ENCODE results near the gene LSM2.

LSM2 gene

GRCh38 chr6:31765910-31766794 lies 40.6 kb downstream of the LSM2 start:
- Histone ChIP-seq H3F3A (ENCODE audit: low read depth) (no peaks in the 10 kb centered on the region), H3K36me3 (ENCODE audit: insufficient read depth, low read length) (no peaks in the 10 kb centered on the region), H2AFZ (ENCODE audit: low read length) (no peak overlapping the region), H4K20me1 (ENCODE audit: insufficient read depth, low read length, poor library complexity, severe bottlenecking) (no peaks in the 10 kb centered on the region), H3K27me3 (ENCODE audit: insufficient read depth, low read length, poor library complexity, severe bottlenecking) (no peaks in the 10 kb centered on the region), H3K9ac (ENCODE audit: low read depth, low read length, poor library complexity, severe bottlenecking) (no peak overlapping the region), H3K79me2 (ENCODE audit: insufficient read depth, low read length) (no peaks in the 10 kb centered on the region), H3K9me3 (ENCODE audit: insufficient read depth, low read depth, low read length) (no peaks in the 10 kb centered on the region), H3K4me3 (ENCODE audit: low read length, poor library complexity, severe bottlenecking) (no peak overlapping the region), H3K4me1 (ENCODE audit: insufficient read depth, low read length, poor library complexity, severe bottlenecking) (peaks cover 3% of the 10 kb centered on the region), H3K9me2 (replicated peaks; ENCODE audit: low read depth, low read length) (no peaks in the 10 kb centered on the region), H3K4me2 (ENCODE audit: low read depth, low read length, poor library complexity, severe bottlenecking) (no peak overlapping the region)
- TF ChIP-seq CTCF (conservative IDR thresholded peaks at IDR 0.05; ENCODE audit: low read length) (no peak), EZH2phosphoT487 (IDR thresholded peaks at IDR 0.05; ENCODE audit: borderline replicate concordance) (no peak)

GRCh38 chr6:31765559-31765909 lies 41.2 kb downstream of the LSM2 start:
- TF ChIP-seq EZH2phosphoT487 (IDR thresholded peaks at IDR 0.05; ENCODE audit: borderline replicate concordance) (no peak), CTCF (conservative IDR thresholded peaks at IDR 0.05; ENCODE audit: low read length) (no peak)
- Histone ChIP-seq H3K4me3 (ENCODE audit: low read length, poor library complexity, severe bottlenecking) (no peak overlapping the region), H4K20me1 (ENCODE audit: insufficient read depth, low read length, poor library complexity, severe bottlenecking) (no peaks in the 10 kb centered on the region), H3F3A (ENCODE audit: low read depth) (no peaks in the 10 kb centered on the region), H3K4me2 (ENCODE audit: low read depth, low read length, poor library complexity, severe bottlenecking) (no peak overlapping the region), H3K9ac (ENCODE audit: low read depth, low read length, poor library complexity, severe bottlenecking) (no peak overlapping the region), H3K27me3 (ENCODE audit: insufficient read depth, low read length, poor library complexity, severe bottlenecking) (no peaks in the 10 kb centered on the region), H3K36me3 (ENCODE audit: insufficient read depth, low read length) (no peaks in the 10 kb centered on the region), H3K79me2 (ENCODE audit: insufficient read depth, low read length) (no peaks in the 10 kb centered on the region), H3K9me3 (ENCODE audit: insufficient read depth, low read depth, low read length) (no peaks in the 10 kb centered on the region), H2AFZ (ENCODE audit: low read length) (no peak overlapping the region), H3K4me1 (ENCODE audit: insufficient read depth, low read length, poor library complexity, severe bottlenecking) (peaks cover 3% of the 10 kb centered on the region), H3K9me2 (replicated peaks; ENCODE audit: low read depth, low read length) (no peaks in the 10 kb centered on the region)

- Histone ChIP-seq H3K79me2 (ENCODE audit: insufficient read depth, low read length) (no peaks in the 10 kb centered on the region), H3K9me3 (ENCODE audit: insufficient read depth, low read depth, low read length) (no peaks in the 10 kb centered on the region), H3K4me1 (ENCODE audit: insufficient read depth, low read length, poor library complexity, severe bottlenecking) (peaks cover 6% of the 10 kb centered on the region), H2AFZ (ENCODE audit: low read length) (no peak overlapping the region), H3K9me2 (replicated peaks; ENCODE audit: low read depth, low read length) (no peaks in the 10 kb centered on the region), H4K20me1 (ENCODE audit: insufficient read depth, low read length, poor library complexity, severe bottlenecking) (no peaks in the 10 kb centered on the region), H3K27me3 (ENCODE audit: insufficient read depth, low read length, poor library complexity, severe bottlenecking) (no peaks in the 10 kb centered on the region), H3K9ac (ENCODE audit: low read depth, low read length, poor library complexity, severe bottlenecking) (no peak overlapping the region), H3K36me3 (ENCODE audit: insufficient read depth, low read length) (no peaks in the 10 kb centered on the region), H3F3A (ENCODE audit: low read depth) (no peaks in the 10 kb centered on the region), H3K4me2 (ENCODE audit: low read depth, low read length, poor library complexity, severe bottlenecking) (no peak overlapping the region), H3K4me3 (ENCODE audit: low read length, poor library complexity, severe bottlenecking) (no peak overlapping the region)
- TF ChIP-seq CTCF (conservative IDR thresholded peaks at IDR 0.05; ENCODE audit: low read length) (no peak), EZH2phosphoT487 (IDR thresholded peaks at IDR 0.05; ENCODE audit: borderline replicate concordance) (no peak)
Observed at GRCh38 chr6:31764198-31764597, 42.6 kb downstream of the LSM2 start.

All from Loucy (cell line).